HepG2 (cell line): ENCODE data around the gene SEPTIN11. TPM values are rescaled to one million over a fixed set of nuclear protein-coding genes. Genes with fewer than 3 reads are reported as not detected.

Source experiments
- ARNT2 ChIP-seq: sonication (generic); formaldehyde crosslinking; IDR thresholded peaks from 2 replicates; pipeline ENCODE4 v1.8.0; 2022; ENCODE audit warnings: mild to moderate bottlenecking, low read depth, missing genetic modification reagents, moderate library complexity
- BHLHE40 ChIP-seq: IDR thresholded peaks from 2 replicates; pipeline ENCODE4 v1.6.1; 2011; ENCODE audit warnings: low read length, improper control_type of control experiment
- CENPBD1 ChIP-seq: sonication (generic); formaldehyde crosslinking; IDR thresholded peaks from 2 replicates; pipeline ENCODE4 v1.8.0; 2022; ENCODE audit warnings: missing genetic modification reagents, low read depth, mild to moderate bottlenecking, borderline replicate concordance
- DBP ChIP-seq: sonication (generic); formaldehyde crosslinking; IDR thresholded peaks from 2 replicates; pipeline ENCODE4 v1.4.0; 2020; ENCODE audit warnings: missing genetic modification reagents; ENCODE audit errors: not compliant biosample characterization
- DPF2 ChIP-seq: sonication (generic); formaldehyde crosslinking; IDR thresholded peaks from 2 replicates; pipeline ENCODE4 v1.4.0; 2020; ENCODE audit warnings: mild to moderate bottlenecking, low read depth, missing genetic modification reagents, borderline replicate concordance
- IRX3 ChIP-seq: sonication (generic); formaldehyde crosslinking; IDR thresholded peaks from 2 replicates; pipeline ENCODE4 v1.8.1; 2023; ENCODE audit warnings: mild to moderate bottlenecking, low read depth, missing genetic modification reagents, borderline replicate concordance
- MATR3 ChIP-seq: sonication (generic); formaldehyde crosslinking; IDR thresholded peaks from 2 replicates; pipeline ENCODE4 v1.4.0; 2020; ENCODE audit warnings: missing genetic modification reagents
- MED13 ChIP-seq: sonication (generic); formaldehyde crosslinking; IDR thresholded peaks from 2 replicates; pipeline ENCODE4 v1.5.0; 2020; ENCODE audit warnings: missing genetic modification reagents
- MTF1 ChIP-seq: sonication (generic); formaldehyde crosslinking; IDR thresholded peaks from 2 replicates; pipeline ENCODE4 v1.5.0; 2020; ENCODE audit warnings: missing genetic modification reagents
- NAIF1 ChIP-seq: sonication (generic); formaldehyde crosslinking; IDR thresholded peaks from 2 replicates; pipeline ENCODE4 v1.5.0; 2020; ENCODE audit warnings: mild to moderate bottlenecking, missing genetic modification reagents, borderline replicate concordance
- SMAD9 ChIP-seq: sonication (generic); formaldehyde crosslinking; IDR thresholded peaks from 2 replicates; pipeline ENCODE4 v1.5.1; 2020; ENCODE audit warnings: mild to moderate bottlenecking, missing genetic modification reagents
- ZBTB1 ChIP-seq: sonication (generic); formaldehyde crosslinking; IDR thresholded peaks from 2 replicates; pipeline ENCODE4 v1.4.0; 2020; ENCODE audit warnings: missing genetic modification reagents, borderline replicate concordance
- ZBTB4 ChIP-seq: sonication (generic); formaldehyde crosslinking; IDR thresholded peaks from 2 replicates; pipeline ENCODE4 v1.4.0; 2020; ENCODE audit warnings: missing genetic modification reagents, mild to moderate bottlenecking, borderline replicate concordance
- ZKSCAN5 ChIP-seq: sonication (generic); formaldehyde crosslinking; IDR thresholded peaks from 2 replicates; pipeline ENCODE4 v1.5.1; 2020; ENCODE audit warnings: mild to moderate bottlenecking, missing genetic modification reagents
- ZMYM3 ChIP-seq: sonication (generic); formaldehyde crosslinking; IDR thresholded peaks from 2 replicates; pipeline ENCODE4 v1.5.1; 2020; ENCODE audit warnings: mild to moderate bottlenecking, missing genetic modification reagents
- ZNF101 ChIP-seq: sonication (generic); formaldehyde crosslinking; IDR thresholded peaks from 2 replicates; pipeline ENCODE4 v1.4.0; 2020; ENCODE audit warnings: mild to moderate bottlenecking, low read depth, missing genetic modification reagents, borderline replicate concordance
- ZNF326 ChIP-seq: sonication (generic); formaldehyde crosslinking; IDR thresholded peaks from 2 replicates; pipeline ENCODE4 v1.4.0; 2020; ENCODE audit warnings: missing genetic modification reagents, borderline replicate concordance
- ZNF354B ChIP-seq: sonication (generic); formaldehyde crosslinking; IDR thresholded peaks from 2 replicates; pipeline ENCODE4 v1.8.0; 2022; ENCODE audit warnings: mild to moderate bottlenecking, missing genetic modification reagents
- ZNF574 ChIP-seq: sonication (generic); formaldehyde crosslinking; IDR thresholded peaks from 2 replicates; pipeline ENCODE4 v1.4.0; 2020; ENCODE audit warnings: missing genetic modification reagents
- ZNF605 ChIP-seq: sonication (generic); formaldehyde crosslinking; IDR thresholded peaks from 2 replicates; pipeline ENCODE4 v1.8.0; 2022; ENCODE audit warnings: mild to moderate bottlenecking, missing genetic modification reagents
- ZNF772 ChIP-seq: sonication (generic); formaldehyde crosslinking; IDR thresholded peaks from 2 replicates; pipeline ENCODE4 v1.5.0; 2020; ENCODE audit warnings: mild to moderate bottlenecking, missing genetic modification reagents
- ZNF773 ChIP-seq: sonication (generic); formaldehyde crosslinking; IDR thresholded peaks from 2 replicates; pipeline ENCODE4 v1.4.0; 2020; ENCODE audit warnings: missing genetic modification reagents, borderline replicate concordance
- polyA plus RNA-seq, 8 experiments: library from polyadenylated mRNA; depleted of rRNA in 3 of 8; stranded (reverse) in 7 of 8; unstranded in 1 of 8; fragments of >200 nt; fragmentation: Illumina TruSeq in 4 of 8; extraction: Trizol in 4 of 8; gene quantifications; 2 replicates each; pipeline versions ENCODE4 v1.2.1 to v1.2.3, GENCODE V29; 2011 to 2016; ENCODE audit warnings: low read depth in 4 of 8, missing spikeins in 1 of 8, mixed read lengths in 1 of 8; ENCODE audit not compliant: insufficient read depth in 1 of 8
- total RNA-seq, 5 experiments: library from RNA; depleted of rRNA; stranded (reverse); fragments of >200 nt; fragmentation: Illumina TruSeq; extraction: Trizol; gene quantifications; 2 replicates each; pipeline ENCODE4 v1.2.3, GENCODE V29; 2016; ENCODE audit warnings: low read depth in 1 of 5

The SEPTIN11 gene
- total and polyA plus RNA-seq, 2 of the 13 experiments (the other 11 are each of a cell fraction or from before 2014, with no cell fraction given), result 28.9 to 47.3 TPM

GRCh38 chr4:76948443-76949275, 893 bp upstream of the SEPTIN11 start (continued):
- TF ChIP-seq BHLHE40 (peak; percentile 72; the same call in 1 of the 2 replicates), MATR3 (CRISPR knock-in tag) (no peak), IRX3 (no peak), NAIF1 (peak; percentile 2; the same call in 1 of the 2 replicates), MED13 (CRISPR knock-in tag) (0 out of 2 replicates have a peak, but pooled peaks have one; percentile 25), ARNT2 (CRISPR knock-in tag) (peak; percentile 63; the same call in 1 of the 2 replicates), SMAD9 (no peak), ZNF773 (peak; percentile 78; the same call in 1 of the 2 replicates), ZBTB1 (CRISPR knock-in tag) (no peak), CENPBD1 (no peak), DBP (CRISPR knock-in tag) (peak; percentile 53), ZNF574 (0 out of 2 replicates have a peak, but pooled peaks have one; percentile 25), ZBTB4 (CRISPR knock-in tag) (peak; percentile 22; the same call in 1 of the 2 replicates), ZKSCAN5 (CRISPR knock-in tag) (no peak), ZNF354B (no peak), ZNF326 (CRISPR knock-in tag) (no peak), ZNF605 (0 out of 2 replicates have a peak, but pooled peaks have one; percentile 21), DPF2 (CRISPR knock-in tag) (no peak), ZNF101 (CRISPR knock-in tag) (no peak), MTF1 (peak; percentile 49; the same call in 1 of the 2 replicates), ZMYM3 (no peak), ZNF772 (CRISPR knock-in tag) (no peak)
